Loucy (cell line): ENCODE measurements around the gene C8A.

Experiments
- H2AFZ ChIP-seq: fragments of 200-600 bp; sonication (generic); 2 replicates; pipeline ENCODE4 v1.6.0; 2016; ENCODE audit warnings: antibody characterized with exemption, mild to moderate bottlenecking, low read length, moderate library complexity
- H3F3A ChIP-seq: fragments of 200-600 bp; 2 replicates; pipeline ENCODE4 v1.6.0; 2016; ENCODE audit warnings: antibody characterized with exemption, low read depth, mild to moderate bottlenecking
- H3K27me3 ChIP-seq: fragments of 200-600 bp; sonication (generic); 2 replicates; pipeline ENCODE4 v1.6.1; 2014; ENCODE audit warnings: low read length, mild to moderate bottlenecking; ENCODE audit not compliant: insufficient read depth, poor library complexity, severe bottlenecking
- H3K36me3 ChIP-seq: fragments of 200-600 bp; sonication (generic); 2 replicates; pipeline ENCODE4 v1.6.1; 2016; ENCODE audit warnings: low read length; ENCODE audit not compliant: insufficient read depth
- H3K4me1 ChIP-seq: fragments of 200-600 bp; sonication (generic); 2 replicates; pipeline ENCODE4 v1.5.1; 2014; ENCODE audit warnings: low read length, mild to moderate bottlenecking; ENCODE audit not compliant: insufficient read depth, poor library complexity, severe bottlenecking
- H3K4me2 ChIP-seq: fragments of 200-600 bp; sonication (generic); 2 replicates; pipeline ENCODE4 v1.6.0; 2014; ENCODE audit warnings: antibody characterized with exemption, low read length, low read depth, mild to moderate bottlenecking; ENCODE audit not compliant: poor library complexity, severe bottlenecking
- H3K4me3 ChIP-seq: fragments of 200-600 bp; sonication (generic); 2 replicates; pipeline ENCODE4 v1.5.1; 2014; ENCODE audit warnings: low read length, mild to moderate bottlenecking, mixed read lengths; ENCODE audit not compliant: poor library complexity, severe bottlenecking
- H3K79me2 ChIP-seq: fragments of 200-600 bp; sonication (generic); 2 replicates; pipeline ENCODE4 v1.6.1; 2014; ENCODE audit warnings: low read length; ENCODE audit not compliant: insufficient read depth
- H3K9ac ChIP-seq: fragments of 200-600 bp; sonication (generic); 2 replicates; pipeline ENCODE4 v1.6.0; 2014; ENCODE audit warnings: mild to moderate bottlenecking, low read depth, low read length, moderate library complexity; ENCODE audit not compliant: poor library complexity, severe bottlenecking
- H3K9me2 ChIP-seq: fragments of 200-600 bp; sonication (generic); replicated peaks from 2 replicates; pipeline ENCODE4 v1.6.1; 2016; ENCODE audit warnings: low read depth, low read length, mixed read lengths
- H3K9me3 ChIP-seq: fragments of 200-600 bp; sonication (generic); 2 replicates; pipeline ENCODE4 v1.6.1; 2014; ENCODE audit warnings: mild to moderate bottlenecking, antibody characterized with exemption, low read length, low read depth; ENCODE audit not compliant: insufficient read depth
- H4K20me1 ChIP-seq: fragments of 200-600 bp; sonication (generic); 2 replicates; pipeline ENCODE4 v1.6.0; 2014; ENCODE audit warnings: antibody characterized with exemption, low read length, mild to moderate bottlenecking; ENCODE audit not compliant: insufficient read depth, poor library complexity, severe bottlenecking
- CTCF ChIP-seq: fragments of 200-600 bp; sonication (generic); conservative IDR thresholded peaks from 2 replicates; pipeline ENCODE4 v1.5.1; 2014; ENCODE audit warnings: mild to moderate bottlenecking, antibody characterized with exemption, low read length
- EZH2phosphoT487 ChIP-seq: fragments of 200-600 bp; IDR thresholded peaks from 2 replicates; pipeline ENCODE4 v1.6.1; 2018; ENCODE audit warnings: antibody characterized with exemption, mild to moderate bottlenecking, moderate library complexity, borderline replicate concordance

Gene C8A

GRCh38 chr1:56868761-56869160 is 14.2 kb downstream of the C8A start:
- Histone ChIP-seq H3K9ac (no peak overlapping the region), H3K79me2 (no peaks in the 10 kb centered on the region), H3K4me2 (no peak overlapping the region), H3K4me1 (no peaks in the 10 kb centered on the region), H3K4me3 (no peak overlapping the region), H3K27me3 (no peaks in the 10 kb centered on the region), H3K36me3 (no peaks in the 10 kb centered on the region), H3K9me2 (no peaks in the 10 kb centered on the region), H2AFZ (no peak overlapping the region), H3F3A (no peaks in the 10 kb centered on the region), H3K9me3 (no peaks in the 10 kb centered on the region), H4K20me1 (no peaks in the 10 kb centered on the region)
- TF ChIP-seq CTCF (no peak), EZH2phosphoT487 (no peak)

- no peak overlapping the region for H2AFZ ChIP-seq
- no peaks in the 10 kb centered on the region for H3K9me3 ChIP-seq
- no peak overlapping the region for H3K4me2 ChIP-seq
Observed at GRCh38 chr1:56872597-56872996, 18.0 kb downstream of the C8A start.

GRCh38 chr1:56873213-56873612 is 18.6 kb downstream of the C8A start:
- Histone ChIP-seq H3K36me3 (no peaks in the 10 kb centered on the region), H3K4me3 (no peak overlapping the region), H3K9me3 (no peaks in the 10 kb centered on the region), H4K20me1 (no peaks in the 10 kb centered on the region), H3K79me2 (no peaks in the 10 kb centered on the region), H3K27me3 (no peaks in the 10 kb centered on the region), H2AFZ (no peak overlapping the region), H3K9me2 (no peaks in the 10 kb centered on the region), H3K9ac (no peak overlapping the region), H3K4me2 (no peak overlapping the region), H3K4me1 (no peaks in the 10 kb centered on the region), H3F3A (no peaks in the 10 kb centered on the region)
- TF ChIP-seq EZH2phosphoT487, result no peak
- no peak for TF ChIP-seq CTCF

More at GRCh38 chr1:56872597-56872996, 18.0 kb downstream of the C8A start:
- no peak for TF ChIP-seq EZH2phosphoT487
- TF ChIP-seq CTCF, result no peak
- Histone ChIP-seq H3K9ac (no peak overlapping the region), H3K9me2 (no peaks in the 10 kb centered on the region), H4K20me1 (no peaks in the 10 kb centered on the region), H3K79me2 (no peaks in the 10 kb centered on the region), H3K4me1 (no peaks in the 10 kb centered on the region), H3F3A (no peaks in the 10 kb centered on the region), H3K36me3 (no peaks in the 10 kb centered on the region), H3K27me3 (no peaks in the 10 kb centered on the region), H3K4me3 (no peak overlapping the region)
